RWPE2 (cell line): ENCODE measurements around the gene ADAMTS3.

Experiments
- ATAC-seq: fragments of 200-7000 bp; cut with Tn5 transposase; 3 replicates; pipeline ENCODE4 v1.9.1; 2021; ENCODE audit warnings: low read depth
- DNase-seq: peaks from one replicate; pipeline ENCODE4 v3.0.0-alpha.2; 2020; ENCODE audit warnings: low spot score
- H3K27ac ChIP-seq: fragments of 450-650 bp; 2 replicates; pipeline ENCODE4 v1.5.1; 2017; ENCODE audit warnings: mild to moderate bottlenecking; ENCODE audit not compliant: poor library complexity, severe bottlenecking
- H3K27me3 ChIP-seq: fragments of 250-450 bp; sonication (Bioruptor Pico); 2 replicates; pipeline ENCODE4 v1.5.1; 2021; ENCODE audit warnings: mild to moderate bottlenecking, moderate library complexity; ENCODE audit not compliant: insufficient read depth, poor library complexity, severe bottlenecking
- H3K36me3 ChIP-seq: fragments of 250-450 bp; sonication (Bioruptor Pico); 2 replicates; pipeline ENCODE4 v1.5.1; 2020; ENCODE audit warnings: low read depth, mild to moderate bottlenecking, moderate library complexity
- H3K4me1 ChIP-seq: fragments of 250-450 bp; sonication (Bioruptor Pico); 2 replicates; pipeline ENCODE4 v1.5.1; 2021; ENCODE audit warnings: mild to moderate bottlenecking, moderate library complexity; ENCODE audit not compliant: insufficient read depth, poor library complexity, severe bottlenecking
- H3K4me3 ChIP-seq: fragments of 250-450 bp; sonication (Bioruptor Pico); 2 replicates; pipeline ENCODE4 v1.5.1; 2021; ENCODE audit warnings: mild to moderate bottlenecking, moderate library complexity; ENCODE audit not compliant: severe bottlenecking
- H3K9me3 ChIP-seq: fragments of 250-450 bp; sonication (Bioruptor Pico); 2 replicates; pipeline ENCODE4 v1.5.1; 2021; ENCODE audit warnings: mild to moderate bottlenecking, moderate library complexity; ENCODE audit not compliant: severe bottlenecking
- TF ChIP-seq, protein P1 (sequence below): fragments of 450-650 bp; IDR thresholded peaks from one replicate; pipeline ENCODE4 v1.5.1; 2017; ENCODE audit warnings: mild to moderate bottlenecking, moderate library complexity; ENCODE audit not compliant: poor library complexity, severe bottlenecking

The ADAMTS3 gene

GRCh38 chr4:72538006-72538405 lies 31.0 kb downstream of the ADAMTS3 start:
- Histone ChIP-seq H3K4me1 (no peaks in the 10 kb centered on the region), H3K36me3 (no peaks in the 10 kb centered on the region), H3K27ac (no peak overlapping the region), H3K4me3 (no peak overlapping the region), H3K9me3 (no peaks in the 10 kb centered on the region), H3K27me3 (no peaks in the 10 kb centered on the region)
- TF ChIP-seq, protein P1, sequence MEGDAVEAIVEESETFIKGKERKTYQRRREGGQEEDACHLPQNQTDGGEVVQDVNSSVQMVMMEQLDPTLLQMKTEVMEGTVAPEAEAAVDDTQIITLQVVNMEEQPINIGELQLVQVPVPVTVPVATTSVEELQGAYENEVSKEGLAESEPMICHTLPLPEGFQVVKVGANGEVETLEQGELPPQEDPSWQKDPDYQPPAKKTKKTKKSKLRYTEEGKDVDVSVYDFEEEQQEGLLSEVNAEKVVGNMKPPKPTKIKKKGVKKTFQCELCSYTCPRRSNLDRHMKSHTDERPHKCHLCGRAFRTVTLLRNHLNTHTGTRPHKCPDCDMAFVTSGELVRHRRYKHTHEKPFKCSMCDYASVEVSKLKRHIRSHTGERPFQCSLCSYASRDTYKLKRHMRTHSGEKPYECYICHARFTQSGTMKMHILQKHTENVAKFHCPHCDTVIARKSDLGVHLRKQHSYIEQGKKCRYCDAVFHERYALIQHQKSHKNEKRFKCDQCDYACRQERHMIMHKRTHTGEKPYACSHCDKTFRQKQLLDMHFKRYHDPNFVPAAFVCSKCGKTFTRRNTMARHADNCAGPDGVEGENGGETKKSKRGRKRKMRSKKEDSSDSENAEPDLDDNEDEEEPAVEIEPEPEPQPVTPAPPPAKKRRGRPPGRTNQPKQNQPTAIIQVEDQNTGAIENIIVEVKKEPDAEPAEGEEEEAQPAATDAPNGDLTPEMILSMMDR, result no peak
- no peak for ATAC-seq
- DNase-seq, result no peak

DNA sequence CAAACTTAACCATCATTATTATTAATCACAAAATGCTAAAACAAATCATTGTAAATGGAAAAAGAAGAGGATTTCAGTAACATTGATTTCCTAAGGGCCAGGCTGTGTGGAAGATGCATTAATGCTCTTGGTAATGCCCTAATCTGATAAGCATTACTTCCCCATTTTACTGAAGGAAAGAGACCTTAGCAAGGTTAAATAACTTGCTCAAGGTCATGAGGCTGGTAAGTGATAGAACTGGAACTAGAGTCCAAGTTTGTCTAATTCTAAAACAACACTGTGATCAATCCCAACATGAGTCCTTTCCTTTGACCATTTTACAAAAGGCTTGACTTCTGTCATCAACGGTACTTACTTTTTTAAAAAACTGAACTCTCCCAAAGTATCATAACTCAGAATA lies 32.6 kb downstream of the ADAMTS3 start:
- H3K4me1 ChIP-seq, result no peaks in the 10 kb centered on the region
- no peak overlapping the region for H3K4me3 ChIP-seq
- H3K27me3 ChIP-seq, result no peaks in the 10 kb centered on the region
- no peak overlapping the region for H3K27ac ChIP-seq
- H3K36me3 ChIP-seq, result no peaks in the 10 kb centered on the region
- no peaks in the 10 kb centered on the region for H3K9me3 ChIP-seq
- TF ChIP-seq, protein P1, result no peak
- DNase-seq (no peak), ATAC-seq (no peak)

GRCh38 chr4:72531768-72532290 lies 37.2 kb downstream of the ADAMTS3 start:
- Histone ChIP-seq H3K27ac (no peak overlapping the region), H3K4me1 (no peaks in the 10 kb centered on the region), H3K4me3 (no peak overlapping the region), H3K36me3 (no peaks in the 10 kb centered on the region), H3K9me3 (no peaks in the 10 kb centered on the region), H3K27me3 (no peaks in the 10 kb centered on the region)
- TF ChIP-seq, protein P1, result no peak
- no peak for ATAC-seq
- no peak for DNase-seq

DNA sequence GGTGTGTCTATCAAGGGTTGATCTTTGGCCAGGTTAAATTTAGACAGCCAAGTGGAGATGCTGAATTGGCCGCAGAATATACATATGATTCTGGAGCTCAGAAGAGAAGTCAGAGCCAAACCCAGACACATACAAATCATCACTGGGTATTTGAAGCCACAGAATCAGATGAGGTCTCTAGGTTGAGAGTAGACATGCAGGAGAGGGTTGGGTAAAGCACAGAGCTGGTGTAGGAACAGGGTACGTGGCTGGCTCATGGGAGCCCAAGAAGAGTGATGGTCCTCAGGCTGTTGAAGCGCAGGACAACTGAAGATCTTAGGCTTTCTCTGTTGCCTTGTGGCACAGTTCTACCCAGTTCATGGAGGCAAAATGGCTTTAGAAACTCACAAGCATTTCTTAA lies 37.7 kb downstream of the ADAMTS3 start:
- H3K27ac ChIP-seq, result no peak overlapping the region
- DNase-seq, result no peak
- H3K27me3 ChIP-seq, result no peaks in the 10 kb centered on the region
- TF ChIP-seq, protein P1, result no peak
- no peaks in the 10 kb centered on the region for H3K4me1 ChIP-seq
- H3K4me3 ChIP-seq, result no peak overlapping the region
- H3K9me3 ChIP-seq, result no peaks in the 10 kb centered on the region
- H3K36me3 ChIP-seq, result no peaks in the 10 kb centered on the region
- no peak for ATAC-seq

- TF ChIP-seq, protein P1, result no peak
- no peaks in the 10 kb centered on the region for H3K4me1 ChIP-seq
- no peak for DNase-seq
- H3K36me3 ChIP-seq, result no peaks in the 10 kb centered on the region
- no peak overlapping the region for H3K4me3 ChIP-seq
- H3K9me3 ChIP-seq, result no peaks in the 10 kb centered on the region
- H3K27ac ChIP-seq, result no peak overlapping the region
- H3K27me3 ChIP-seq, result no peaks in the 10 kb centered on the region
- ATAC-seq, result no peak
Measured at GRCh38 chr4:72529148-72529822, 39.7 kb downstream of the ADAMTS3 start.
